SW 1271 (cell line): ENCODE data around the gene GFI1B.
A peak's percentile ranks its signal among the peaks of the same experiment; 100 is the strongest.
"Not testable (repeated sequence)": the region's sequence is repeated elsewhere in the genome, so short reads cannot be mapped to it uniquely, and the experiment has no call there.

Experiments
- DNase-seq, 2 experiments: peaks; one replicate each; lab custom pipeline; 2025; lab: John Stamatoyannopoulos, UW

GFI1B gene

DNA sequence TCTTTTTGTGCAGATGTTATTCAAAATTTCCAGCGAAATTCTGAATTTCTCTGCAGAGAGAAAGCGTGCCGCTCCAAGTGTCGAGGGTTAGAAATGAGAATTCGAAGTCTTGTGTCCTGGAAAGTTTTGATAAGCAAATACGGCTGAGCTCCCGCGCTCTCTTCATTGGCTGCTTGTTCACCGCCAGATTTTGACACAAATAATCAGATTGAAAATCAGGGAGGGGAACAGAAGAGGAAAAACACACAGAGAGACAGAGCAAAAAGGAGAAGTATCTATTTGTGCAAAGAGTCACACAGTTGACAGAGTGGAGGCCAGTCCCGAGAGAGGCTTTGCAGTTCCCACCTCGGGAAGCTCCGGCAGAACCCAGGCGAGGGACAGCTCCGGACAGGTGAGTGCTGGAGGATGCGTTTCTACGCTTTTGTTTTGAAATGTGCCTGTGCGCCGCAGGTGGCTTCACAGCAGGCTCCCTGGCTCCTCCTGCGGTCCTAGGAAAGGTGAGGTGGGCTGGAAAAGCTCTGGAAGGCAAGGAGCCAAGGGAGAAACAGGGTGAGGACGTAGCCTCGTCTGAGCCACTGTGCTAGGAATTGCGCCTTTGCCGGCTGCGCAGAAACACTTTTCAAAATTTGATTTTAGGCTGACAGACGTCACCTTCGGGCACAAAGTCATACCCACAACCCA lies at the start of gene GFI1B:
GFI1B (plus strand) TSS at position 244 of the 681 bp plus-strand sequence. CDS start 7,985 bp downstream, outside the sequence.
- no peak for DNase-seq

GRCh38 chr9:132931178-132931735 lies 47.2 kb upstream of the GFI1B start:
- no peak for DNase-seq

DNA sequence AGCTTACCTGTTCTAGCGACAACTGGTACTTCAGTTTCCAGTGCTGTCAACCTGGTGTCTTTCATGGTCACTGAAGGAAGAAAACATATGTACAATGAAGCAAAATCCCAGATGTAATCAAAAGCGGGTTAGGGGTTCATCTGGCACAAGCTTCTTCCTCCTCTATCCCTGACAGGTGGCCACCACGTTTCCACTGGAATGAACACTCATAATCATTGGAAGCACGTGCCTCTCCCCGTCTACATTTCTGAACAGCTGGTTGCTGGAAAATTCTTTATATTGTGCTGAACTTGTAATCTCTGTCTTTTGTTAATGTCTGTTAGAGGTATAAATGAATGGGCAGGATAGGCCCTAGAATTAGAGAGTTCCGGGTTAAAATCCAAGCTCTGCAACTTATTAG lies 43.5 kb upstream of the GFI1B start:
- DNase-seq = no peak

DNA sequence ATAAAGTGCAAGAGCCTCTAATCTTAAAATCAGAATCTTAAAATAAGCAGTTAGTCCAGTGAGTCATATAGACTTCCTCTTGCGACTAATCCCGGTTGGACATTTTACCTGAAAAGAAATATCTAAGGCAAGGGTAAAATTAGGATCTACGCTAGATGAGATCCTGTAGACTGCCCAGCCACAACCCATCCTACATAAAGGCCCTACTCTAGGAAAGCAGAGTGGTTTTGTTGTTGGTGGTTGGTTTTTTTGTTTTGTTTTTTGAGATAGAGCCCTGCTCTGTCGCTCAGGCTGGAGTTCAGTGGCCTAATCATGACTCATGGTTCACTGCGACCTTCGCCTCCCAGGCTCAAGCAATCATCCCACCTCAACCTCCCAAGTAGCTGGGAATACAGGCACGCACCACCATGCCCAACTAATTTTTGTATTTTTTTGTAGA lies 41.0 kb upstream of the GFI1B start:
- DNase-seq = no peak

GRCh38 chr9:132939169-132939568 lies 39.3 kb upstream of the GFI1B start:
- DNase-seq = no peak

GRCh38 chr9:132942541-132943182 lies 35.8 kb upstream of the GFI1B start:
- no peak for DNase-seq

DNA sequence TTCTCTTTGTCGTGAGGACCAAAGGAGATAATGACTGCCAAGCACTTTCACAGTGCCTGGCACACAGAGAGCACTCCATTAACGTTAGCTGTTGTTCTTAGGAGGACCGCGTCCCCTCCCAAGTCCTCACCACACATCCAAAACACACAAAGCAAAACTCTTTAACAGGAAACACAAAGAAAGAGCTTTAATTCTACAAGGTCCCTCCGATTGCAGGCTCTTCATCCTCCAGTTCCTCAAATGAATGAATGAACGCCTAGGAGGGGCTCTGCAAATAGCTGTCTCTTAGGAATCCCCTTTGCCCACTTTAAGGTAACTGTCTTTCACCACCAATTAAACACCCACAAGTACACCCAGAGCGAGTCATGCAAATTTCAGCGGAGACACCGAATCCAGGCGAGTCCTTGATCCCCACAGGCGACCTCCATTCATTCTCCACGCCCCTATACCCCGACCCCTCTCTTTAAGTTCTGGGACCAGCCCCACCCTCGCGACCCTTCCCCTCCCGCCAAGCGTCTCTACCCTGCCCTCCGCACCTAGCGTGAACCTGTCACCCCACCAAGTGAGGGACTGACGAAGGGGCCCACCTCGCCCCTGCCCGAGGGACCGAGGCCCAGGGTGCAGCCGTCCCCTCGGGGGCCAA lies 34.7 kb upstream of the GFI1B start:
- no peak for DNase-seq

DNA sequence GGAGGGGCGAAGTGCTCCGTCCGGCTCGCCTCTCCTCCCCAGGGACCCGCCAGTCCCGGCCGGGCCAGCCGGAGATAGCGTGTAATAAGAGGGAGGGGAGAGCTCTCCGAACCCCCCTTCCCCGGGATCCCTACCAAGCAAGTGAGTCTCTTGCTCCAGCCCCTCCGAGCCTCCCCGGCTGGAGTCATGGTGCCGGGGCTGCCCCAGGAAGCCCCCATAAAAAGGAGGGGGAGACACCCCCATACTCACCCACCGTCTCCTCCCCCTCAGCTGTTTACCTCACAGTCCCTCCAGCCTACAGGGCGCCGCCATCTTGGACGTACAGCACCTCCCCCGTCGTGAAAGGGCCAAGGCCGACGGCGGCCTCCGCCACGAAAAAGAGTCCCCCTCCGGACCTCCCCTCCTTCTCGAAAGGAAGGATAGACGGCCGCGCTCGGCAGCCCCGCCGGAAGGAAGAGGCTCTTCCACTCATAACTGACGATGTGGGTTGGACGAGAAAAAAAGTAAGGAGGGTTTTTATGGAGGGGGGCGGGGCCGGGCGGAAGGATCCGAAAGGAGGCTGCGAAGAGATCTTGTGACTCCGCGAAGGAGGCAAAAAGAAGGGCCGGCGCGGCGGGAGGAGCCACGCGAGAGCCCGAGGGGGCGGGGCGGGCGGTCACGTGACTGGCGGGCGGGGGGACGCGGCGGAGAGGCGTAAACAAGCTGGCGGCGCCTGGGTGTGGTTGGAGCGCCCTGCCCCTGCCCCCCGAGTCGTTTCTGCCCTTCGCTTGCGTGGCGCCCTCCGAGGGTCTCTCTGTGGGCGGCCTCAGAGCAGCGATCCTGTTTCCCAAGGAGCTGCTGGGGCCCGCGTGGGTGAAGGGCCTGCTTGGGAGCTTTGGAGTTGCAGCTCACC lies 34.0 kb upstream of the GFI1B start, which contains the start of gene TSC1:
TSC1 (minus strand) TSS at position 323 of the 892 bp plus-strand sequence. CDS start 15,744 bp downstream, outside the sequence.
- DNase-seq = peak; percentile 82 to 97

DNA sequence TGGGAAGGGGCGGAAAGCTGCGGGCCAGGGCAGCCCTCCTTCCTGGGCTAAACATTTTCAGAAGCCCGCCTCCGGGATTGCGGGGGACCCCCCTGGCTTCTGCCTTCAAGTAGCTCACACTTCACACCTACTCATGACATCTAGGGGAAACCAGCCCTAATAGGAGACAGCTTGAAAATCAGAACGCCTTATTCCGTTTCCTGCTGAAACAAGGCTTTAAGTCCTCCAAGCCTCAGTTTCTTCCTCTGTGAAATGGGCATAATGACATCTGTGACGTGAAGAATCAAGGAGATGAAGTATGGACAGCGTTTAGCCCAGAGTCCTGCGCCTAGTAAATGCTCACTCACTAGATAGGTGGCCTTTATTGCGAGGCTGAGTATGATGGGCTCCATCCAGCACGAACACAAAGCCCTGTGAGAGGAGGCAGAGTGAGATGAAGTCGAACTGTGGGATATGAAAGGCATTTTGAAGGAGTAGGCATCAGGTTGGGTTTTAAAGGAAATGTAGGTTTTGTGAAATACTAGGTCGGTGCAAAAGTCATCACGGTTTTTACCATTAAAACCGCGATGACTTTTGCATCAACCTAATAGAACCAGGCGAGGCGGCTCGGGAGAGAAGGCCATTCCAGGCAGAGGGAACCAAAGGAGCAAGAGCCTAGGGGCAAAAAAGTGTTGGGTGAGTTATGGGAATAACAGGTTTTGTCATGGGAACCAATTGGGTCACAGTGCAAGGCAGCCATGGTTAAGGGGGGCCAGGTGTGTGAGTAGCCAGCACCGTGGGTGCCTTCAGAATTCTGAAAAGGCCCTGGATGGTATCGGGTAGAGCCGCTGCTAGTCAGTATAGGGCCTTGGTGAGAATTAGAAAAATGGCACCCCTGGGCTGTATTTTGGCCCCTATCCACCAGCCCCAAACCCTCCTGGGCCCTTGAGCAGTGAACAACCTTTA lies 33.0 kb upstream of the GFI1B start:
- no peak for DNase-seq

DNA sequence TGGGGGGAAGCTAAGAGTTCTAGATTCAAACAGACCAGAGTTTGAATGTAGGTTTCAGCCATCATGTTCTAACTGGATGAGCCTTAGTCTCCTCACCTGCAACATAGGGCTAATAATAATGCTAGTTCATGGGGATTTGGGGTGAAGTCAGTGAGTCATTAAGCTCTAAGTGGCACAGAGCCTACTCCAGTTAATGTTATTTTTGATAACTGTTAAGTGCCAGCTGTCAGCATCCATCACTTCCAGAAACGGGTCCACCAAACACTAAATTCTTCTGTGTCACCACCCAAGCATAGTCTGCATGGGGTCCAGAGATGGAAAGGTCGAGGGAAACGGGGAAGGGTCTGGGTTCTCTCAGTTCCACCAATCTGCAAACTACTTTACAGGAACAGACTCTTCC lies 32.3 kb upstream of the GFI1B start:
- DNase-seq = no peak

DNA sequence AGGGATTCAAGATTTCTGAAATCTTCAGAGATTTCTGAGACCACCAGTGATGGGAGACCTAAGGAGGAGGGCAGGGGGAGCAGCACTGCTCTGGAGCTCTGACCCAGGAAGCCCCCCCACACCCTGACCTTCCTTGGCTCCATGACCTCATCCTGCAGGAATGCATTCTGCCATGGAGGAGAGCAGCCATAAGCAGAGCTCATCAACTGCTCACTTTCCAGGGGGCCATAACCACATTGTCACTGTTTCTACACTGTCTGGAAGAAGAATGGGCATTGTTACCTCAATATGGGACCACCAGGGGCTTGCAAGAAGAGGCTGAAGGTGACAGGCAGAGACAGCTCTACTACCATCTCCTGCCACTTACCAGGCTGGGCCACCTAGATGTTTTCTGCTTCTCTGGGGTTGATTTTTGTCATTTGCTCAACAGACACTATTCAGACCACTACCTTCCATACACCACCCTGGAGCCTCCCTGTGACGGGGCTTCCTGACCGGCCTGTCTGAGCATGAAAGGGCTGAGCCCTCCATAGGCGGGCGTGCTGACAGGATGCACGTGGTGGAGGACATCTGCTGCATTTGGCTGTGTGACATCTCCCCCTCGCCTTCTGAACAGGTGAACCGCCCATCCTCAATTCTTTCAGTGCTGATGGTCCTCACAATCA lies 31.7 kb upstream of the GFI1B start:
- peak in 1 of 2 experiments; percentile 46 for DNase-seq

GRCh38 chr9:132947756-132948155 lies 30.7 kb upstream of the GFI1B start:
- no peak for DNase-seq

DNA sequence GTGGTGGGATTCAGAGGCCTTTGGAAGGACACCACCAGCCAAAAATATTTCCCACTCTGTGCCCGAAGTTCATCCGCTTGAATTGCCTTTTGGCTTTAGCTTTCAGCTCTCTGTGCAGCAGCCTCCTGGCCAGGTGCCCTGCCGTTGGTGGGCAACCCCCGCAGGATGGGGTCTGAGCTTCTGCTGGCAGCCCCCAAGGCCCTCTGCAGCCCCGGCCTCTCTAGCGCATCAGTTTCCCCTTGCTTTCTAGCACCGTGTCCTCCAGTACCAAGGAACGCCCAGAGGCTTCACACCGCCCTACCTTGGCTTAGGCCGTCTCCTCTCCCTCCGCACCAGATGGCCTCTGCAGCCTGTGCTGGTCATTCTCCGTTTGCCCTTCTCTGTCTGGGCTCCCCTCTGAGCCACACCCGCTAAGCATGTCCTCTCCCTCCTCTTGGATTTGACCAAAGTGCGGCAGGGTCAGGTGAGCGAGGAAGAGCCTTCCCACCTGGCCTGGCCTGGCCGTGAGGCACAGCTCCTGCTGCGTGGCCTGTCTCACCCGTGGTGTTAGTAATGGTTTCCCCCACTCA lies 29.9 kb upstream of the GFI1B start:
- DNase-seq = no peak

- no peak for DNase-seq
These were observed 28.8 kb upstream of the GFI1B start for GRCh38 chr9:132949709-132950108.

DNA sequence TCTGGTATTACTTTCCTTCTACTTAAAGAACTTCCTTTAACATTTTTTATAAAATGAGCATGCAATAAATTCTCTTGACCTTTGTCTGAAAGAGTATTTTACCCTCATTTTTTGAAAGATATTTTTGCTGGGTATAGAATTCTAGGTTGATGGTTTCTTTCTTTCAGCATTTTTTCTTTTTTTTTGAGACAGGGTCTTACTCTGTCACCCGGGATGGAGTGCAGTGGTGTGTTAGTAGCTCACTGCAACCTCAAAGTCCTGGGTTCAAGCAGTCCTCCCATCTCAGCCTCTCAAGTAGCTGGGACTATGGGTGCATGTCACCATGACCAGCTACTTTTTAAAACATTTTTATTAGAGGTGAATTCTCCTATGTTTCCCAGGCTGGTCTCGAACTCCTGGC lies 23.4 kb upstream of the GFI1B start:
- DNase-seq = no peak

DNA sequence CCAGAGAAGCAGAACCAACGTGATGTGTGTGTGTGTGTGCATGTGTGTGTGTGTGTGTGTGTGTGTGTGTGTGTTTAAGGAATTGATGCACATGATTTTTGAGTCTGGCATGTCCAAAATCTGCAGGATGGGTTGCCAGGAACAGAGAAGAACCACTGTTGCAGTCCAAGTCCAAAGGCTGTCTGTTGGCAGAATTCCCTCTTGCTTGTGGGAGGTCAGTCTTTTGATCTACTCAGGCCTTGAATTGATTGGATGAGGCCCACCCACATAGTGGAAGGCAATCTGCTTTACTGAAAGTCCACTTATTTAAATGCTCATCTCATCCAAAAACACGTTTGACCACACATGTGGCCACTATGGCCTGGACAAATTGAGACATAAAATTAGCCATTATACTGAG lies 22.7 kb upstream of the GFI1B start:
- no peak for DNase-seq

GRCh38 chr9:132957805-132958204 lies 20.7 kb upstream of the GFI1B start:
- no peak for DNase-seq

DNA sequence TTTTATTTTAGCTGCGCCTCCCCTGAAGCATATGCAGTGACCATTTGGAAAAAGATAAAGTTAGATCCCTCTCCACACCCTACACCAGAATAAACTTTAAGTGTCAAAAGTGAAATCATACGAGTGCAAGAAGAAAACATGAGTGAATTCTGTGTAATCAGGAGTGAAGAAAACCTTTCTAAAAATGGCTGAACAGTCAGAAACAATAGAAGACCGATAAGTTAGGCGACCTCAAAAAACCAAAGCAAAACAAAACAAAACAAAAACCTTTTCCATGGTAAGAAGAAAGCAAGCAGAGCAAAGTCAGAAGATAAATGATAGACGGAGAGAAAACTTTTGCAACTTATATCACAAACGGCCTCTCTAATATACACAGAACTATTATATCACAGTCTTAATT lies 17.5 kb upstream of the GFI1B start:
- no peak for DNase-seq

GRCh38 chr9:132965478-132965877 lies 13.0 kb upstream of the GFI1B start:
- no peak for DNase-seq

DNA sequence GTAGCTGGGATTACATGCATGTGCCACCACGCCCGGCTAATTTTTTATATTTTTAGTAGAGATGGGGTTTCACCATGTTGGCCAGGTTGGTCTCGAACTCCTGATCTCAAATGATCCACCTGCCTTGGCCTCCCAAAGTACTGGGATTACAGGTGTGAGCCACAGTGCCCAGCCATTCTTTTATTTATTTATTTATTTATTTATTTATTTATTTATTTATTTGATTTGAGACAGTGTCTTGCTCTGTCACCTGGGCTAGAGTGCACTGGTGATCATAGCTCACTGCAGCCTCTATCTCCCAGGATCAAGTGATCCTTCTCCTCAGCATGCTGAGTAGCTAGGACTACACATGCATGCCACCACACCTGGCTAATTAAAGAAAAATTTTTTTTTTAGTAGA lies 10.6 kb upstream of the GFI1B start:
- DNase-seq = not testable (repeated sequence)
